ENCODE measurements around the gene PCCA. TPM values are rescaled to one million over a fixed set of nuclear protein-coding genes. Genes with fewer than 3 reads are reported as not detected.

PCCA gene
- total and polyA plus RNA-seq, 2 experiments from 2014 or later: 29.8 to 59.2 TPM

DNA sequence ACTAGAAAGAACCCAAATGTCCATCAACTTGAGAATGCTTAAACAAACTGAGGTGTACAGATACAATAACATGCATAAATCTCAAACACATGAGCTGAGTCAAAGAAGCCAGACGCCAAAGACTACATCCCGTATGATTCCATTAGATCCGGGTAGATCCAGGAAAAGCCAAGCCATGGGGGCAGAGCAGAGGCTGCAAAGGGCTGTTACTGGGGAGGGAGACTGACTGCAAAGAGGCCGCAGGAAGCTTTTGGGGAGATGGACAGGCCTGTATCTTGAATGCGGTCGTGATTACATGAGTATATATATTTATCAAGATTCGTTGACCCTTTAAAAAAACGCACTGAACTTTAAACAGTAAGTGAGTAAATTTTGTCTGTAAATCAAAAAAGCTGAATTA is 471.0 kb downstream of the PCCA start:
- Histone ChIP-seq H3K9me3 (ENCODE audit: low read depth) (no peaks in the 10 kb centered on the region), H3K36me3 (no peaks in the 10 kb centered on the region), H3K27ac (no peak overlapping the region), H3K4me3 (no peak overlapping the region), H3K4me1 (ENCODE audit: low read depth) (no peaks in the 10 kb centered on the region), H3K27me3 (no peaks in the 10 kb centered on the region)
- DNase-seq (ENCODE audit: low read depth in 1 of 2, low spot score in 1 of 2): no peak
- TF ChIP-seq, protein P1, sequence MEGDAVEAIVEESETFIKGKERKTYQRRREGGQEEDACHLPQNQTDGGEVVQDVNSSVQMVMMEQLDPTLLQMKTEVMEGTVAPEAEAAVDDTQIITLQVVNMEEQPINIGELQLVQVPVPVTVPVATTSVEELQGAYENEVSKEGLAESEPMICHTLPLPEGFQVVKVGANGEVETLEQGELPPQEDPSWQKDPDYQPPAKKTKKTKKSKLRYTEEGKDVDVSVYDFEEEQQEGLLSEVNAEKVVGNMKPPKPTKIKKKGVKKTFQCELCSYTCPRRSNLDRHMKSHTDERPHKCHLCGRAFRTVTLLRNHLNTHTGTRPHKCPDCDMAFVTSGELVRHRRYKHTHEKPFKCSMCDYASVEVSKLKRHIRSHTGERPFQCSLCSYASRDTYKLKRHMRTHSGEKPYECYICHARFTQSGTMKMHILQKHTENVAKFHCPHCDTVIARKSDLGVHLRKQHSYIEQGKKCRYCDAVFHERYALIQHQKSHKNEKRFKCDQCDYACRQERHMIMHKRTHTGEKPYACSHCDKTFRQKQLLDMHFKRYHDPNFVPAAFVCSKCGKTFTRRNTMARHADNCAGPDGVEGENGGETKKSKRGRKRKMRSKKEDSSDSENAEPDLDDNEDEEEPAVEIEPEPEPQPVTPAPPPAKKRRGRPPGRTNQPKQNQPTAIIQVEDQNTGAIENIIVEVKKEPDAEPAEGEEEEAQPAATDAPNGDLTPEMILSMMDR (IDR thresholded peaks at IDR 0.05; ENCODE audit: low read depth, low read length): no peak

DNA sequence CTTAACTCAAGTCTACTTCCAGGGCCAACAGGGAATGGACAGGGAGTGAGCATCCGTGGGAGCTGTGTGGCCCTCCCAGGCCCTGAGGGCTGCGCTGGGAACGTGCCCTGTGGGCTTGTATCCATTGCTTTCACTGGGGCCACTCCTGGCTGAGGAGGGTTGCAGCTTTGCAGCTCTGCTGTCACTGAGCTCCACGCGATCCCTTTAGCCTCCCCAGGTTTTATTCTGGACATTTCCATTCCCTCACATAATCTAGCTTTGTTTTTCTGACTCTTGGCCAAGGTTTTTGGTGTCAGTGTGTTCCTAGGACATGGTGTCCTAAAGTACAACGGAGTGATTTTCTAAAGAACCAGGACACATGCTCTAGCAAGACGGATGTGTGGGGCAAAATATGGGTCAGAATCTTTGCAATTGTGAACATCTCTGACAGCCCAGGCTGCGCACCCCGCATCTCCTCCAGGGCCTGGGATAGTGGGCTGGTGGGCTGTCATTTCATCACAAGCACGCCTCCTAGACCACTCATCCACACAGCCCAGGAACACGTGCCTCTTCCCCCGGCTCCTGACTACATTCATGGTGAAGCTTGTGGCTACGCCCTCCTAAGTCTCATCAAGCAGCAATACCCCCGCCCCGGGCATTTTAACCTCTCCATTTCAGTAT is 471.7 kb downstream of the PCCA start:
- H3K4me3 ChIP-seq: no peak overlapping the region
- H3K4me1 ChIP-seq (ENCODE audit: low read depth): no peaks in the 10 kb centered on the region
- TF ChIP-seq, protein P1 (IDR thresholded peaks at IDR 0.05; ENCODE audit: low read depth, low read length): no peak
- H3K27me3 ChIP-seq: no peaks in the 10 kb centered on the region
- H3K27ac ChIP-seq: no peak overlapping the region
- no peaks in the 10 kb centered on the region for H3K9me3 ChIP-seq (ENCODE audit: low read depth)
- no peaks in the 10 kb centered on the region for H3K36me3 ChIP-seq
- no peak for DNase-seq (ENCODE audit: low read depth in 1 of 2, low spot score in 1 of 2)

DNA sequence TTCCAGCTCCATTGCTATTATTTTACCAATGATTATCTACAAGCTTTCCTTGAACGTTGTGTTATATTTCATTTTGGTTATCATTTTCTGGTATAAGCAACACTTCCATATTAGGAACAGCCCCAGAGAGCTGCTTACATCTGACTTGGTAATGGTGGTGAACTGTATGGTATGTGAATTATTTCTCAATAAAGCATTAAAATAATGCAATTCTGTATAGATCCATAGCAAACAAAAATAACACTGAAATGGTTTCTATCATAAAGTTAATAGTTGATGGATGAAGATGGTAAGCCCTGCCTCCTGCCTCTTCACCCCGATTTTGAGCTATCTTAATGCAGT is 472.2 kb downstream of the PCCA start:
- no peaks in the 10 kb centered on the region for H3K4me1 ChIP-seq (ENCODE audit: low read depth)
- TF ChIP-seq, protein P1 (IDR thresholded peaks at IDR 0.05; ENCODE audit: low read depth, low read length): no peak
- no peak overlapping the region for H3K27ac ChIP-seq
- H3K27me3 ChIP-seq: no peaks in the 10 kb centered on the region
- H3K36me3 ChIP-seq: no peaks in the 10 kb centered on the region
- no peak overlapping the region for H3K4me3 ChIP-seq
- no peaks in the 10 kb centered on the region for H3K9me3 ChIP-seq (ENCODE audit: low read depth)
- no peak for DNase-seq (ENCODE audit: low read depth in 1 of 2, low spot score in 1 of 2)

DNA sequence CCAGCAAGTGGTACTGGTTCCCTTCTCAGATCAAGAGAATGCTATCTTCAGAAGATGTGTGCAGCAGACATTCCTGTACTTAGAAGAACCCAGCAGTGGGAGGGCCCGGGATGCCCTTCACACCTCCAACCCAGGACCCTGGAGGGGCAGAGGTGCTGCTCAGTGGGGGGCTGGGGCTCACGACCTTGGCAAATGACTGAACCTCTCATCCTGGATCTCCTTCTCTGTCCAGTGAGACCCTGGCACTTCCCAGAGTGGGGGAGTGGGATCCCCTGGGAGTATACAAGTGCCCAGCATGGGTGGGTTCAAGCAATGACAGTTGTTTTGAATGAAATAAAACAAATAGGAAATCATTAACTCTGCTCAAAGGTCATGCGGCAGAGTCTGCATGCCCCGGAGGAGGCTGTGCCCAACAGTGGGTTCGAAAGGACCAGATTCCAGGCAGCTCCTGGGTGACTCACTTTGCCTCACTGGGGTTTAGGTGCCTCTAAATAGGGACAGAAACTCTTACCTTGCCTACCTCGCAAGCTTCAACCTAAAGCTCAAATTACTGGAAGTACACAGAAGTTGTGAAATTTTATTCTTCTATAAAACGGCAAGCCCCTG is 472.8 kb downstream of the PCCA start:
- TF ChIP-seq, protein P1 (IDR thresholded peaks at IDR 0.05; ENCODE audit: low read depth, low read length): no peak
- Histone ChIP-seq H3K4me1 (ENCODE audit: low read depth) (no peaks in the 10 kb centered on the region), H3K27ac (no peak overlapping the region), H3K9me3 (ENCODE audit: low read depth) (no peaks in the 10 kb centered on the region), H3K36me3 (no peaks in the 10 kb centered on the region), H3K27me3 (no peaks in the 10 kb centered on the region), H3K4me3 (no peak overlapping the region)
- DNase-seq (ENCODE audit: low read depth in 1 of 2, low spot score in 1 of 2): no peak

DNA sequence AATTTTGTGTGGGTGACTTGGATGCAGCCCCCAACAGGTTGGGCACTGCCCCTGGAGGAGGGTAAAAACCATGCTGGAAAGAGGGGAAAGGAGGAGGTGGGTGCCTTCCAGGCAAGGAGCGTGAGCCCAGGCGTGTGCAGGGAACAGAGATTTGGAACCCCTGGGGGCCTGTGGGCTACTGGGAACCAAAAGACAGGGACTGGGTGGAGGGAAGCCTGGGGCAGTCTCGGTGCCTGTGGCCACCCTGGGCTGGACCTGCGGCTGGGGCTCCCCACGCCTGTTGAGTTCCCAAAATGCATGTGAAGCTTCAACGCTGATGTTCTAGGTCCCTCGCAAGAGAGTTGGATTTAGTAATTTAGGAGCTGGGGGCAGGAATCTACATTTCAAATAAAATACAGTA is 474.9 kb downstream of the PCCA start:
- H3K27me3 ChIP-seq: no peaks in the 10 kb centered on the region
- TF ChIP-seq, protein P1 (IDR thresholded peaks at IDR 0.05; ENCODE audit: low read depth, low read length): no peak
- H3K9me3 ChIP-seq (ENCODE audit: low read depth): no peaks in the 10 kb centered on the region
- no peaks in the 10 kb centered on the region for H3K4me1 ChIP-seq (ENCODE audit: low read depth)
- DNase-seq (ENCODE audit: low read depth in 1 of 2, low spot score in 1 of 2): no peak
- H3K36me3 ChIP-seq: no peaks in the 10 kb centered on the region
- H3K27ac ChIP-seq: no peak overlapping the region
- no peak overlapping the region for H3K4me3 ChIP-seq

Measured in cardiac muscle cell (in vitro differentiated cells and primary cell).